HG02588 (cell line): ENCODE results near the gene NT5C1B.

Experiments used
- ATAC-seq: cut with Tn5 transposase; IDR thresholded peaks from one replicate; pipeline ENCODE4 v1.9.1; 2021; ENCODE audit warnings: mild to moderate bottlenecking, moderate library complexity; ENCODE audit not compliant: unreplicated experiment

The NT5C1B gene

DNA sequence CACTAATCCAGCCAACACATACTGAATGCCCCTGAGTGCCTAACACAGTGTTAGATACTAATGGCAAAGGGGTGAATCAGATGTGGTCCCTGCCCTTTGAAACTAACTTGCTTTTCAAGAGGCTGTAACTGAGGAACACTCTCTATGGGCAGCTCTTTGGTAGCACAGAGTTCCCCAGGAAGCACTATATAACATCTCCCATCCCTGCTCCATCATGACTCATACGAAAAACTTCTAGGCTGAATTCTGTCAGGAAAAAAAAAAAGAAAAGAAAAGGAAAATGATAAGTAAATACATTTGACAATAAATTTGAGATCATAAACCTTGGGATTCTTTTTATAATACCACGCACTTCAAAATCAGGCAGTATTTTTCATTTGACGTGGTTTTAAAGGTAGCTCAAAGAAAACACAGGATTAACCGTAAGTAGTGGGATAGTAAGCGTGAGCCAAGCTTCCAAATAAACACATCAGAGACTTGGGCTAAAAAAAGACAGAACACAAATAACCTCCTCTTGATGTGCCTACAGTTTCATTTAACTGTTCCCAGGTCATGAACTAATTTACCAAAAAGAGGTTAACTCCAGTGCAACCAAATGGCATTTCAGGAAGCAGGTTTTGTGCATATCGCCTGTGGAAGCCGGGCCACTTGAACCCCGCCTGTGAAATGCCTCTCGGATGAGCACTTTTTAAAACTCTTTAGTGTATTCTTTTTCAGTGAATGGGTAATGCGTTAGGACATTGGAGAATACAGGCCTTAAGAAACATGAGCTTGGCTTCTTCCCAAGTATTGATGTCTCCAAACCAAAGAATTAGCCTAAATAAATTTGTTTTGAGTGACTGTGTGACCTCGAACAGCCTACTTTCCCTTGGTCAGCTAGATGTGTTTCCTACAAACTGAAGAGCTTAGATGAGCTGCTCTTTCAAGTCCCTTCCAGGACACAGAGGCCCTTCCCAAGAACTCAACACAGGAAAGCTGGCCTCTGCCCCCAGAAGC is 71.0 kb downstream of the NT5C1B start:
- ATAC-seq, result no peak

DNA sequence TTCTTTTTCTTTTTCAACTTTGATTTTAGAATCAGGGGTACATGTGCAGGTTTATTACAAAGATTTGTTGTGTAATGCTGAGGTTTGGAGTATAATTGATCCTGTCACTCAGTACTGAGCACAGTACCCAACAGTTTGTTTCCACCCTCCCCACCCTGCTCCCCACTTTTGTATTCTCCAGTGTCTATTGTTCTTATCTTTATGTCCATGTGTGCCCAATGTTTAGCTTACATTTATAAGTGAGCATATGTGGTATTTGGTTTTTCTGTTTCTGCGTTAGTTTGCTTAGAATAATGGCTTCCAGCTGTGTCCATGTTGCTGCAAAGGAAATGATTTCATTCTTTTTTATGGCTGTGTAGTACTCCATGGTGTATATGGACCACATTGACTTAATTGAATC is 72.0 kb downstream of the NT5C1B start:
- ATAC-seq, result no peak

DNA sequence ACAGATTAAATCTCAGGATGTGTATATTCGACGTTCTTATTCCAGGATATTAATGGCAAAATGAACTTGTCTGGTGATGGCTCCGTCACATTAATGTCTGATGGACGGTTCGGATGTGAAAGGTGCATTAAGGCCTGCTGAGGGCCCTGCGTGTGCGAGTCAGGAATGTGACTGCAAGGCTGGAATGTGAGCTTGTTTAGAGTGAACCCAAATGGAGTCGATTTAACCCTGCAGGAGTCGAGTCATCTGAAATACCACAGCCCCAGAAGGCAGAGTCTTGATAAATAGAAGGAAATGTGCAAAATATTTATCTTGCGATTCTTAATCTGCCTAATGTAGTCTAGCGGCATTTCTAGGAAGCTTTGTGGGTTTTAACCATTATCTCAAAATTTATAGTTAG is 73.3 kb downstream of the NT5C1B start:
- ATAC-seq, result no peak

DNA sequence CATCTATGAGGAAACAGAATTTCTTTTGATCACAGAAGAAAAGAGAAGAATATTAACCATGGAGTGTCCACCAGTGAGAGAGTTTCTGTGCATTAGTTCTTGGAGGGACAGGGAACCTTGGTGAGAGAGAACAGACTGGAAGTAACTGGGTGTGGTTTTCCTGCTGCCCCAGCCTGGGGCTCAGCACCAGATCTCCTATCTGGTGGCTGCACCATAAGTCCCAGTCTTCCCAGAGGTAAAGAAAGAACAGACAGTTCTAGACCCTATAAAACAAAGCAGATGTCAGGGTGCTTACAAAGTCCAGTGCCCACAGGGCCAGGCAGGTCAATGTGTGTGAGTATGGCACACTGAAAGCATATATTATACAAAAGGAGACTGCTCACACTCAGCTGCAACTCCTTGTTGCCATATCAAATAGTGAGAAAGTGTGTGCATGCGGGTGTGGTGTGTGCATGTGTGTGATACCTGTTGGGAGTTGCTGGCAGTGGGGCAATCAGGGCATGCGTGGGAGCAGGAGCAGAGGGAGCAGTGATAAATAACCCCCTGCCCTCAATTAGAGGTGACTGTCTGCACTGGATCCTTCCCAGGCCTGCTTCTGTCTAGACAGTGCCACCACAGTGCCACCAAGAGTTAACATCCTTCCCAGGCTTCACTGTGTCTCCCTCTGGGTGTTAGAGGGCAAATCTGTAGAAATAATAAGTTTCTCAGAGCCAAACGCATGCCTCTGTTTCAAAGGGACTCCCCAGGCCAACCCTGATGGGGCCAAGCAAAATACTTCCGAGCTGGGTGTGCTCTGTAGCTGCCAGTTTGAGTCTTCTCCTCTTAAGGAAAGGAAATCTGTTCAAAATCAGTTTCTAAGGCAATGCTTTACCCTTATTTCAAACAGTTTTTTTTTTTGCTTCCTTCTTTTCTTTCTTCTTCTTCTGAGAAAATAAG is 74.6 kb downstream of the NT5C1B start:
- no peak for ATAC-seq
